Vagina (tissue), 2 donors: ENCODE measurements around the gene FAM9C.

ENCODE experiments used
- POLR2A ChIP-seq, 2 donors: fragments of 450-650 bp; IDR thresholded peaks; one replicate each; pipeline ENCODE4 v1.6.1; 2017; ENCODE audit warnings: antibody characterized with exemption in 2 of 2, mild to moderate bottlenecking in 2 of 2, moderate library complexity in 2 of 2
- TF ChIP-seq, protein P1 (sequence below), 3 experiments: fragments of 450-650 bp in 2 of 3; fragments of 200-600 bp in 1 of 3; sonication (generic) in 1 of 3; IDR thresholded peaks; one replicate each; pipeline ENCODE4 v1.5.1; 2017 to 2019; ENCODE audit warnings: antibody characterized with exemption in 3 of 3, mild to moderate bottlenecking in 2 of 3, moderate library complexity in 2 of 3

DNA sequence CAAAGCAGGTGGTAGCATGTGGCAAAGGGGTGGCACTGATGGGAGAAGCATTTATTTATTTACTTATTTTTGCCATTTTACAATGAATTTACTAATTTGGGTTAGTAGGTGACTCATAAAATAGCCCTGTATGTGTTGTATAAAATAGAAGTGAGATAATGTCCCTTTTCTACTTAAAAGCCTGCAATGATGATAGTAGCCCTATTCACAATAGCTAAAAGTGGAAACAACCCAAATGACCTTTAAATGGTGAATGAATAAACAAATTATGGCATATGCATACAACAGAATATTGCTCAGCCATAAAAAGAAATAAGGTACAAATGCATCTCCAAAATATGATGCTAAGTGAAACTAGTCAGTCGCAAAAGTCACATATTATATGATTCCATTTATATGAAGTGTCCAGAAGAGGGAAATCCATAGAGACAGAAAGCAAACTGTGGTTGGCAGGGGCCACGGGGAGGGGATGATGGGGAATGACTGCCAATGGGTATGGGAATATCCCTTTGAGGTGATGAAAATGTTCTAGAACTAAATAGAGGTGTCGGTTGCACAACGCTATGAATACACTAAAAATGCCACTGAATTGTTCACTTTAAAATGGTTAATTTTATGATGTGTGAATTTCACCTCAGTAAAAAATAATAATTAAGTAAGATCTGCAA, 35.8 kb upstream of the FAM9C start:
- no peak for TF ChIP-seq POLR2A (IDR thresholded peaks at IDR 0.05)
- TF ChIP-seq, protein P1, sequence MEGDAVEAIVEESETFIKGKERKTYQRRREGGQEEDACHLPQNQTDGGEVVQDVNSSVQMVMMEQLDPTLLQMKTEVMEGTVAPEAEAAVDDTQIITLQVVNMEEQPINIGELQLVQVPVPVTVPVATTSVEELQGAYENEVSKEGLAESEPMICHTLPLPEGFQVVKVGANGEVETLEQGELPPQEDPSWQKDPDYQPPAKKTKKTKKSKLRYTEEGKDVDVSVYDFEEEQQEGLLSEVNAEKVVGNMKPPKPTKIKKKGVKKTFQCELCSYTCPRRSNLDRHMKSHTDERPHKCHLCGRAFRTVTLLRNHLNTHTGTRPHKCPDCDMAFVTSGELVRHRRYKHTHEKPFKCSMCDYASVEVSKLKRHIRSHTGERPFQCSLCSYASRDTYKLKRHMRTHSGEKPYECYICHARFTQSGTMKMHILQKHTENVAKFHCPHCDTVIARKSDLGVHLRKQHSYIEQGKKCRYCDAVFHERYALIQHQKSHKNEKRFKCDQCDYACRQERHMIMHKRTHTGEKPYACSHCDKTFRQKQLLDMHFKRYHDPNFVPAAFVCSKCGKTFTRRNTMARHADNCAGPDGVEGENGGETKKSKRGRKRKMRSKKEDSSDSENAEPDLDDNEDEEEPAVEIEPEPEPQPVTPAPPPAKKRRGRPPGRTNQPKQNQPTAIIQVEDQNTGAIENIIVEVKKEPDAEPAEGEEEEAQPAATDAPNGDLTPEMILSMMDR (IDR thresholded peaks at IDR 0.05): no peak
